Measurements from ENCODE around the gene PTH1R. TPM values are rescaled to one million over a fixed set of nuclear protein-coding genes. Genes with fewer than 3 reads are reported as not detected.

PTH1R gene
- total and polyA plus RNA-seq, 12 donors, result 1.5 to 89.8 (median 4.2) TPM

- H3K4me1 ChIP-seq, result peaks cover 35 to 95% (median 89%) of the 10 kb centered on the region in 9 donors
- H3K27ac ChIP-seq, result peak overlapping the region; percentile 55 to 92 (median 84)
- H3K36me3 ChIP-seq, result peaks cover 0 to 20% (median 0%) of the 10 kb centered on the region in 9 donors
- peak in 1 of 2 donors; percentile 51 for DNase-seq
- intact Hi-C loops (cut with DNase I), result loop anchor here in 1 of 10 donors (2.0 kb wide), 1 partner anchor 18 kb away; no protein-coding TSS in a partner anchor
- H3K9me3 ChIP-seq, result no peaks in the 10 kb centered on the region
- H3K4me3 ChIP-seq, result peak overlapping the region in 1 of 10 donors; percentile 1
- peak in 7 of 8 donors; percentile 21 to 58 (median 43) for ATAC-seq
- WGBS, 2 donors, result 28 to 37% methylated on average over 6 of the region's 6 CpGs
- no peaks in the 10 kb centered on the region for H3K27me3 ChIP-seq
- TF ChIP-seq, protein P1, sequence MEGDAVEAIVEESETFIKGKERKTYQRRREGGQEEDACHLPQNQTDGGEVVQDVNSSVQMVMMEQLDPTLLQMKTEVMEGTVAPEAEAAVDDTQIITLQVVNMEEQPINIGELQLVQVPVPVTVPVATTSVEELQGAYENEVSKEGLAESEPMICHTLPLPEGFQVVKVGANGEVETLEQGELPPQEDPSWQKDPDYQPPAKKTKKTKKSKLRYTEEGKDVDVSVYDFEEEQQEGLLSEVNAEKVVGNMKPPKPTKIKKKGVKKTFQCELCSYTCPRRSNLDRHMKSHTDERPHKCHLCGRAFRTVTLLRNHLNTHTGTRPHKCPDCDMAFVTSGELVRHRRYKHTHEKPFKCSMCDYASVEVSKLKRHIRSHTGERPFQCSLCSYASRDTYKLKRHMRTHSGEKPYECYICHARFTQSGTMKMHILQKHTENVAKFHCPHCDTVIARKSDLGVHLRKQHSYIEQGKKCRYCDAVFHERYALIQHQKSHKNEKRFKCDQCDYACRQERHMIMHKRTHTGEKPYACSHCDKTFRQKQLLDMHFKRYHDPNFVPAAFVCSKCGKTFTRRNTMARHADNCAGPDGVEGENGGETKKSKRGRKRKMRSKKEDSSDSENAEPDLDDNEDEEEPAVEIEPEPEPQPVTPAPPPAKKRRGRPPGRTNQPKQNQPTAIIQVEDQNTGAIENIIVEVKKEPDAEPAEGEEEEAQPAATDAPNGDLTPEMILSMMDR (IDR thresholded peaks at IDR 0.05), result no peak
Observed at GRCh38 chr3:46948830-46949671, 71.5 kb downstream of the PTH1R start.

GRCh38 chr3:46950177-46950576 is 72.7 kb downstream of the PTH1R start:
- no peaks in the 10 kb centered on the region for H3K9me3 ChIP-seq
- TF ChIP-seq, protein P1 (IDR thresholded peaks at IDR 0.05), result no peak
- intact Hi-C loops (cut with DNase I), result no loop called here
- 95 to 100% methylated on average over 2 of the region's 2 CpGs for WGBS, 2 donors
- no peaks in the 10 kb centered on the region for H3K27me3 ChIP-seq
- ATAC-seq (no peak), DNase-seq (no peak)
- no peak overlapping the region for H3K4me3 ChIP-seq
- peaks cover 0 to 20% (median 0%) of the 10 kb centered on the region in 9 donors for H3K36me3 ChIP-seq
- H3K27ac ChIP-seq, result peak overlapping the region in 8 of 10 donors; percentile 5 to 92 (median 76)
- H3K4me1 ChIP-seq, result peaks cover 35 to 95% (median 89%) of the 10 kb centered on the region in 9 donors

DNA sequence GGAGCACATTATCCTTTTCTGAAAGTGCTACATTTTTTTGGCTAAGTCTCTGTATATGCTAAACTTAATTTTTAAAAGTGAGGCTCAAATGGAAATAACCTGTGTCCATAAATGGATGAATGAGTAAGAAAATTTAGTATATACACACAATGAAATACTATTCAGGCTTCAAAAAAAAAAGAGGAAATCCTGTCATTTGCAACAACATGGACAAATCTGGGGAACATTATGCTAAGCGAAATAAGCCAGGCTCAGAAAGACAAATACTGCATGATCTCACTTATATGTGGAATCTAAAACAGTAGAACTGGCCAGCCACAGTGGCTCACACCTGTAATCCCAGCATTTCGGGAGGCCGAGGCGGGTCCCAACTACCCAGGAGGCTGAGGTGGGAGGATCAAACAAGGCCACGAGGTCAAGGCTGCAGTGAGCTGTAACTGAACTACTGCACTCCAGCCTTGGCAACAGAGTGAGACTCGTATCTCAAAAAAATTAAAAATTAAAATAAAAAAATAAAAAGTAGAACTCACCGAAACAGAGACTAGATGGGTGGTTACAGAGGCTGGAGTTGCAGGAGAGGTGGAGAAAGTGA is 73.2 kb downstream of the PTH1R start:
- H3K27me3 ChIP-seq, result no peaks in the 10 kb centered on the region
- ATAC-seq (no peak), DNase-seq (no peak)
- H3K4me1 ChIP-seq, result peaks cover 35 to 97% (median 92%) of the 10 kb centered on the region in 9 donors
- peak overlapping the region in 9 of 10 donors; percentile 5 to 92 (median 31) for H3K27ac ChIP-seq
- H3K36me3 ChIP-seq, result peaks cover 0 to 15% (median 0%) of the 10 kb centered on the region in 9 donors
- H3K9me3 ChIP-seq, result no peaks in the 10 kb centered on the region
- intact Hi-C loops (cut with DNase I), result no loop called here
- TF ChIP-seq, protein P1 (IDR thresholded peaks at IDR 0.05), result no peak
- H3K4me3 ChIP-seq, result no peak overlapping the region
- 65 to 69% methylated on average over 7 of the region's 7 CpGs for WGBS, 2 donors

- no peak for ATAC-seq
- Histone ChIP-seq H3K27ac (peak overlapping the region in 4 of 10 donors; percentile 15 to 67 (median 40)), H3K27me3 (no peaks in the 10 kb centered on the region), H3K9me3 (no peaks in the 10 kb centered on the region), H3K4me3 (no peak overlapping the region), H3K36me3 (peaks cover 0 to 6% (median 0%) of the 10 kb centered on the region in 9 donors), H3K4me1 (peaks cover 25 to 96% (median 92%) of the 10 kb centered on the region in 9 donors)
- intact Hi-C loops (cut with DNase I), result no loop called here
- DNase-seq, result no peak
- 70 to 74% methylated on average over 2 of the region's 2 CpGs for WGBS, 2 donors
- TF ChIP-seq, protein P1 (IDR thresholded peaks at IDR 0.05), result no peak
Observed at GRCh38 chr3:46952813-46953212, 75.3 kb downstream of the PTH1R start.
